Fibroblast of the aortic adventitia (primary cell): ENCODE data around the gene KCNA3. TPM values are rescaled to one million over a fixed set of nuclear protein-coding genes. Genes with fewer than 3 reads are reported as not detected.

ENCODE experiments used
- DNase-seq: peaks from one replicate; pipeline ENCODE4 v3.0.0-alpha.2; 2010; ENCODE audit warnings: low read depth
- H3K4me3 ChIP-seq: 2 replicates; pipeline ENCODE4 v1.5.1; 2011; ENCODE audit warnings: low read depth, mild to moderate bottlenecking, control low read depth, low read length, moderate library complexity
- CTCF ChIP-seq: IDR thresholded peaks from 2 replicates; pipeline ENCODE4 v1.5.1; 2011; ENCODE audit warnings: mild to moderate bottlenecking, low read length, control low read depth, inconsistent platforms; ENCODE audit not compliant: insufficient read depth
- total RNA-seq: library from RNA; depleted of rRNA; stranded (reverse); fragments of >200 nt; gene quantifications from 2 replicates; pipeline ENCODE4 v1.2.3, GENCODE V29; 2012; ENCODE audit warnings: low replicate concordance

The KCNA3 gene
- total RNA-seq, 1 donor = under 0.01 TPM

GRCh38 chr1:110643879-110644472 lies 30.8 kb downstream of the KCNA3 start:
- TF ChIP-seq CTCF = no peak
- no peak overlapping the region for H3K4me3 ChIP-seq
- DNase-seq = no peak

GRCh38 chr1:110639724-110640386 lies 34.9 kb downstream of the KCNA3 start:
- peak; percentile 25 for DNase-seq
- no peak overlapping the region for H3K4me3 ChIP-seq
- TF ChIP-seq CTCF = no peak

GRCh38 chr1:110638556-110638955 lies 36.2 kb downstream of the KCNA3 start:
- no peak overlapping the region for H3K4me3 ChIP-seq
- no peak for DNase-seq
- TF ChIP-seq CTCF = no peak

GRCh38 chr1:110638058-110638457 lies 36.7 kb downstream of the KCNA3 start:
- no peak overlapping the region for H3K4me3 ChIP-seq
- no peak for TF ChIP-seq CTCF
- DNase-seq = no peak

- no peak for TF ChIP-seq CTCF
- no peak overlapping the region for H3K4me3 ChIP-seq
- no peak for DNase-seq
These were observed 37.3 kb downstream of the KCNA3 start for GRCh38 chr1:110637475-110637874.

GRCh38 chr1:110636149-110636935 lies 38.4 kb downstream of the KCNA3 start:
- DNase-seq = no peak
- TF ChIP-seq CTCF = no peak
- H3K4me3 ChIP-seq = no peak overlapping the region
